Gastrocnemius medialis (tissue), 4 donors: ENCODE data around the gene LRRC75B. TPM values are rescaled to one million over a fixed set of nuclear protein-coding genes. Genes with fewer than 3 reads are reported as not detected.

ENCODE experiments used
- ATAC-seq, 2 donors: fragments of 150-250 bp; one replicate each; pipeline ENCODE4 v1.9.1; 2016
- DNase-seq, 2 donors: peaks; one replicate each; pipeline ENCODE4 v3.0.0-alpha.2; 2019
- H3K27ac ChIP-seq, 4 donors: fragments of 200-600 bp; sonication (generic); 1 replicate in 1 of 4; 2 replicates in 3 of 4; pipeline ENCODE4 v1.5.1; 2016 to 2018; ENCODE audit warnings: mild to moderate bottlenecking in 2 of 4, moderate library complexity in 1 of 4
- H3K27me3 ChIP-seq, 3 donors: fragments of 200-600 bp; sonication (generic) in 2 of 3; 1 replicate in 1 of 3; 2 replicates in 2 of 3; pipeline versions ENCODE4 v1.5.1 to v1.6.0; 2016 to 2019; ENCODE audit warnings: mild to moderate bottlenecking in 1 of 3, moderate library complexity in 1 of 3
- H3K36me3 ChIP-seq, 2 donors: fragments of 200-600 bp; sonication (generic) in 1 of 2; one replicate each; pipeline ENCODE4 v1.5.1; 2017 to 2018
- H3K4me1 ChIP-seq, 2 donors: fragments of 200-600 bp; sonication (generic) in 1 of 2; one replicate each; pipeline ENCODE4 v1.5.1; 2016 to 2017; ENCODE audit warnings: mild to moderate bottlenecking in 2 of 2
- H3K4me3 ChIP-seq, 4 donors: fragments of 200-600 bp; sonication (generic) in 3 of 4; 1 replicate in 1 of 4; 2 replicates in 3 of 4; pipeline ENCODE4 v1.5.1; 2016 to 2019; ENCODE audit warnings: mild to moderate bottlenecking in 2 of 4
- H3K9me3 ChIP-seq, 3 donors: fragments of 200-600 bp; sonication (generic) in 2 of 3; 1 replicate in 1 of 3; 2 replicates in 2 of 3; pipeline ENCODE4 v1.5.1; 2016 to 2019
- CTCF ChIP-seq, 5 experiments: fragments of 450-650 bp in 3 of 5; fragments of 200-600 bp in 2 of 5; sonication (generic) in 2 of 5; IDR thresholded peaks in 4 of 5; conservative IDR thresholded peaks in 1 of 5; 1 replicate in 4 of 5; 2 replicates in 1 of 5; pipeline ENCODE4 v1.5.1; 2016 to 2019; ENCODE audit warnings: antibody characterized with exemption in 5 of 5, mild to moderate bottlenecking in 3 of 5, moderate library complexity in 3 of 5
- POLR2A ChIP-seq, 2 donors: fragments of 450-650 bp; IDR thresholded peaks; one replicate each; pipeline ENCODE4 v1.6.1; 2017; ENCODE audit warnings: antibody characterized with exemption in 2 of 2, mild to moderate bottlenecking in 2 of 2, moderate library complexity in 2 of 2
- in situ Hi-C, 4 donors: fragments of 200-750 bp; cut with MboI; loops; one replicate each; pipeline versions ENCODE4 v1.15.0 to v1.8.0; 2017; ENCODE audit warnings: low sequenced_read_pairs in 4 of 4
- intact Hi-C: fragments of 100-400 bp; cut with DNase I; formaldehyde crosslinking; loops from one replicate; pipeline ENCODE4 v1.15.1; 2023; ENCODE audit warnings: low total_unique reads
- total RNA-seq, 4 donors: library from RNA; depleted of rRNA; stranded (reverse); fragments of >200 nt; gene quantifications; one replicate each; pipeline versions ENCODE4 v1.1.0 to v1.2.3, GENCODE V29; 2016

LRRC75B gene
- total RNA-seq, 4 donors from 2014 or later: 1.9 to 3.4 (median 2.8) TPM

GRCh38 chr22:24576778-24577177, 16.1 kb downstream of the LRRC75B start:
- ATAC-seq: no peak
- DNase-seq: no peak
- Histone ChIP-seq H3K36me3 (peaks cover 0 to 31% of the 10 kb centered on the region in 2 donors), H3K9me3 (no peaks in the 10 kb centered on the region), H3K27ac (no peak overlapping the region), H3K4me1 (no peaks in the 10 kb centered on the region), H3K4me3 (no peak overlapping the region), H3K27me3 (no peaks in the 10 kb centered on the region)
- TF ChIP-seq POLR2A (IDR thresholded peaks at IDR 0.05) (no peak), CTCF (IDR thresholded peaks at IDR 0.05 in 4 of 5, conservative IDR thresholded peaks at IDR 0.05 in 1 of 5) (no peak)
- intact Hi-C loops: no loop called here
- in situ Hi-C loops: no loop called here

DNA sequence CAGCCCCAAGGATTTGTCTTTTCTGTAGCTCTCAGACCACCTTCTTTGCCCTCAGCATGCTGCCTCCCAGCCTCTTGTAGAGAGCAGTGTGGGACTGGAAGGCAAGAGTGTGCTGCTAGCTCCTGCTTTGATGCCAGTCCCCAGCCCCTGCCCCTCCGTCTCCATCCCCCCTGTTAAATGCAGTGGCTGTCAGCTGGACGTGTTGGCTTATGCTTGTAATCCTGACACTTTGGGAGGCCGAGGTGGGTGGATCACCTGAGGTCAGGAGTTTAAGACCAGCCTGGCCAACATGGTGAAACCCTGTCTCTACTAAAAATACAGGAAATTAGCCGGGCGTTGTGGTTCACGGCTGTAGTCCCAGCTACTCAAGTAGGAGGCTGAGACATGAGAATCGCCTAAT, 21.6 kb downstream of the LRRC75B start:
- Histone ChIP-seq H3K27me3 (no peaks in the 10 kb centered on the region), H3K9me3 (no peaks in the 10 kb centered on the region), H3K27ac (no peak overlapping the region), H3K4me3 (no peak overlapping the region), H3K36me3 (peaks cover 0 to 60% of the 10 kb centered on the region in 2 donors), H3K4me1 (peaks cover 9 to 14% of the 10 kb centered on the region in 2 donors)
- in situ Hi-C loops (no loop called here), intact Hi-C loops (no loop called here)
- no peak for DNase-seq
- ATAC-seq: no peak
- TF ChIP-seq CTCF (IDR thresholded peaks at IDR 0.05 in 4 of 5, conservative IDR thresholded peaks at IDR 0.05 in 1 of 5) (no peak), POLR2A (IDR thresholded peaks at IDR 0.05) (no peak)

DNA sequence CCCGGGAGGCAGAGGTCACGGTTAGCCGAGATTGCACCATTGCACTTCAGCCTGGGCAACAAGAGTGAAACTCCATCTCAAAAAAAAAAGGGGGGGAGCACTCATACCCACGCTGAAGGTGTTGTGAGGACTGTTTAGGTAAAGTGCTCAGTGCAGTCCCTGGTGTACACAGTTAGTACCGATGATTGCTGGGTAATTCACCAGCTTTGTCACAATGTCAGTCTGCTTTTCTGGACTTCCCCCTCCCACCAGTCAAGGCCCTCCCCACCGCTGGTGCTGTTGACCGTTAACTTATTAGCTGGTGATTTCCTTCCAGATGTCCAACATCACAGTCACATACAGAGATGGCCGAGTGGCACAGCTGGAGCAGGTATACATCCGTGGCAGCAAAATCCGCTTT, 25.2 kb downstream of the LRRC75B start:
- H3K4me1 ChIP-seq: peaks cover 39 to 49% of the 10 kb centered on the region in 2 donors
- H3K27ac ChIP-seq: peak overlapping the region in 1 of 4 donors; percentile 87
- H3K36me3 ChIP-seq: peaks cover 0 to 38% of the 10 kb centered on the region in 2 donors
- no peak for TF ChIP-seq CTCF (IDR thresholded peaks at IDR 0.05 in 4 of 5, conservative IDR thresholded peaks at IDR 0.05 in 1 of 5)
- no peak for TF ChIP-seq POLR2A (IDR thresholded peaks at IDR 0.05)
- H3K9me3 ChIP-seq: no peaks in the 10 kb centered on the region
- no peaks in the 10 kb centered on the region for H3K27me3 ChIP-seq
- H3K4me3 ChIP-seq: no peak overlapping the region
- intact Hi-C loops (no loop called here), in situ Hi-C loops (no loop called here)
- ATAC-seq: no peak
- DNase-seq: no peak

- TF ChIP-seq CTCF (IDR thresholded peaks at IDR 0.05 in 4 of 5, conservative IDR thresholded peaks at IDR 0.05 in 1 of 5) (no peak), POLR2A (IDR thresholded peaks at IDR 0.05) (no peak)
- no peak for ATAC-seq
- H3K27me3 ChIP-seq: no peaks in the 10 kb centered on the region
- H3K4me1 ChIP-seq: peaks cover 44 to 56% of the 10 kb centered on the region in 2 donors
- H3K36me3 ChIP-seq: peaks cover 0 to 31% of the 10 kb centered on the region in 2 donors
- no peak overlapping the region for H3K4me3 ChIP-seq
- in situ Hi-C loops: no loop called here
- no peak for DNase-seq
- H3K27ac ChIP-seq: peak overlapping the region; percentile 26 to 87 (median 52)
- intact Hi-C loops: no loop called here
- H3K9me3 ChIP-seq: no peaks in the 10 kb centered on the region
Measured at GRCh38 chr22:24566899-24567511, 25.9 kb downstream of the LRRC75B start.
